Coronary artery (tissue), 2 donors: ENCODE results near the gene XCL2.

ENCODE experiments used
- DNase-seq: peaks from one replicate; pipeline ENCODE4 v3.0.0-alpha.2; 2017; ENCODE audit warnings: low spot score
- H3K27ac ChIP-seq, 2 donors: fragments of 200-600 bp; sonication (generic); one replicate each; pipeline ENCODE4 v1.5.1; 2016 to 2019
- H3K4me3 ChIP-seq: fragments of 200-600 bp; sonication (generic); 2 replicates; pipeline ENCODE4 v1.5.1; 2016; ENCODE audit warnings: mild to moderate bottlenecking, moderate library complexity
- CTCF ChIP-seq: fragments of 200-600 bp; sonication (generic); IDR thresholded peaks from one replicate; pipeline ENCODE4 v1.5.1; 2019; ENCODE audit warnings: antibody characterized with exemption

XCL2 gene

GRCh38 chr1:168535536-168535935 lies 8.3 kb downstream of the XCL2 start:
- no peak overlapping the region for H3K27ac ChIP-seq
- no peak for DNase-seq
- H3K4me3 ChIP-seq, result no peak overlapping the region
- no peak for TF ChIP-seq CTCF

- no peak for DNase-seq
- no peak for TF ChIP-seq CTCF
- H3K4me3 ChIP-seq, result no peak overlapping the region
- no peak overlapping the region for H3K27ac ChIP-seq
These were observed 12.0 kb downstream of the XCL2 start for GRCh38 chr1:168531615-168532345.

GRCh38 chr1:168529518-168529917 lies 14.3 kb downstream of the XCL2 start:
- TF ChIP-seq CTCF, result no peak
- DNase-seq, result no peak
- Histone ChIP-seq H3K4me3 (no peak overlapping the region), H3K27ac (no peak overlapping the region)

GRCh38 chr1:168521401-168522000 lies 22.3 kb downstream of the XCL2 start:
- Histone ChIP-seq H3K4me3 (no peak overlapping the region), H3K27ac (no peak overlapping the region)
- TF ChIP-seq CTCF, result no peak
- no peak for DNase-seq

- H3K27ac ChIP-seq, result no peak overlapping the region
- no peak overlapping the region for H3K4me3 ChIP-seq
- no peak for DNase-seq
- TF ChIP-seq CTCF, result no peak
These were observed 23.0 kb downstream of the XCL2 start for GRCh38 chr1:168520832-168521231.

GRCh38 chr1:168520052-168520751 lies 23.6 kb downstream of the XCL2 start:
- DNase-seq, result no peak
- no peak overlapping the region for H3K27ac ChIP-seq
- H3K4me3 ChIP-seq, result no peak overlapping the region
- TF ChIP-seq CTCF, result no peak
